H9 (cell line): Measurements from ENCODE around the gene MSI2. TPM values are rescaled to one million over a fixed set of nuclear protein-coding genes. Genes with fewer than 3 reads are reported as not detected.

Experiments
- DNase-seq: peaks from one replicate; pipeline ENCODE4 v3.0.0-alpha.2; 2017
- H2AFZ ChIP-seq: one replicate; pipeline ENCODE4 v1.6.1; 2013; ENCODE audit warnings: mild to moderate bottlenecking, low read length, control low read depth, moderate library complexity
- H2AK5ac ChIP-seq: 2 replicates; pipeline ENCODE4 v1.6.1; 2013; ENCODE audit warnings: low read length, control low read depth, mixed read lengths; ENCODE audit not compliant: insufficient read length
- H2BK120ac ChIP-seq: one replicate; pipeline ENCODE4 v1.6.1; 2013; ENCODE audit warnings: low read depth, mild to moderate bottlenecking, low read length, control low read depth, inconsistent platforms; ENCODE audit not compliant: poor library complexity, severe bottlenecking
- H2BK12ac ChIP-seq: 2 replicates; pipeline ENCODE4 v1.6.1; 2013; ENCODE audit warnings: low read length, control low read depth, mixed read lengths, low read depth; ENCODE audit not compliant: insufficient read length
- H2BK15ac ChIP-seq: 2 replicates; pipeline ENCODE4 v1.6.1; 2013; ENCODE audit warnings: low read depth, low read length, control low read depth
- H2BK20ac ChIP-seq: one replicate; pipeline ENCODE4 v1.6.1; 2013; ENCODE audit warnings: low read depth, mild to moderate bottlenecking, low read length, control low read depth, inconsistent platforms; ENCODE audit not compliant: poor library complexity, severe bottlenecking
- H2BK5ac ChIP-seq: 2 replicates; pipeline ENCODE4 v1.6.1; 2013; ENCODE audit warnings: low read length, control low read depth, mixed read lengths; ENCODE audit not compliant: insufficient read length
- H3K14ac ChIP-seq: 2 replicates; pipeline ENCODE4 v1.6.1; 2013; ENCODE audit warnings: low read length, control low read depth; ENCODE audit not compliant: insufficient read depth
- H3K18ac ChIP-seq: 2 replicates; pipeline ENCODE4 v1.6.1; 2013; ENCODE audit warnings: low read depth, mild to moderate bottlenecking, mixed read lengths, low read length, control low read depth; ENCODE audit not compliant: insufficient read length
- H3K23ac ChIP-seq: 2 replicates; pipeline ENCODE4 v1.6.1; 2013; ENCODE audit warnings: low read length, control low read depth, mixed read lengths, low read depth; ENCODE audit not compliant: insufficient read length
- H3K23me2 ChIP-seq: 2 replicates; pipeline ENCODE4 v1.6.1; 2013; ENCODE audit warnings: low read depth, mild to moderate bottlenecking, mixed read lengths, low read length, control low read depth; ENCODE audit not compliant: insufficient read length, poor library complexity, severe bottlenecking
- H3K27ac ChIP-seq: 2 replicates; pipeline ENCODE4 v1.5.1; 2013; ENCODE audit warnings: low read length, control low read depth, mixed read lengths, low read depth; ENCODE audit not compliant: insufficient read length
- H3K27me3 ChIP-seq: 2 replicates; pipeline ENCODE4 v1.6.1; 2013; ENCODE audit warnings: low read length, control low read depth, inconsistent platforms; ENCODE audit not compliant: insufficient read depth
- H3K4ac ChIP-seq: 2 replicates; pipeline ENCODE4 v1.6.1; 2013; ENCODE audit warnings: low read depth, mild to moderate bottlenecking, control low read depth, inconsistent platforms, low read length, moderate library complexity
- H3K4me1 ChIP-seq: 2 replicates; pipeline ENCODE4 v1.6.1; 2013; ENCODE audit warnings: low read length, control low read depth, inconsistent platforms; ENCODE audit not compliant: insufficient read depth
- H3K4me2 ChIP-seq: 2 replicates; pipeline ENCODE4 v1.6.1; 2013; ENCODE audit warnings: low read length, control low read depth, mixed read lengths; ENCODE audit not compliant: insufficient read length, insufficient read depth
- H3K56ac ChIP-seq: 2 replicates; pipeline ENCODE4 v1.6.1; 2013; ENCODE audit warnings: low read depth, mild to moderate bottlenecking, mixed read lengths, low read length, control low read depth; ENCODE audit not compliant: insufficient read length
- H3K79me1 ChIP-seq: 2 replicates; pipeline ENCODE4 v1.6.1; 2013; ENCODE audit warnings: low read depth, mild to moderate bottlenecking, moderate library complexity, low read length, control low read depth, inconsistent platforms; ENCODE audit not compliant: insufficient read depth, poor library complexity, severe bottlenecking
- H3K79me2 ChIP-seq: 2 replicates; pipeline ENCODE4 v1.6.1; 2013; ENCODE audit warnings: low read length, control low read depth, inconsistent platforms; ENCODE audit not compliant: insufficient read depth
- H3K9ac ChIP-seq: 2 replicates; pipeline ENCODE4 v1.6.1; 2013; ENCODE audit warnings: low read length, control low read depth, mixed read lengths; ENCODE audit not compliant: insufficient read length; ENCODE audit errors: extremely low read depth
- H3K9me3 ChIP-seq: one replicate; pipeline ENCODE4 v1.6.1; 2013; ENCODE audit warnings: low read depth, low read length, inconsistent platforms; ENCODE audit not compliant: control insufficient read depth
- H3T11ph ChIP-seq: one replicate; pipeline ENCODE4 v1.6.1; 2013; ENCODE audit warnings: mild to moderate bottlenecking, low read length, control low read depth, inconsistent platforms
- H4K20me1 ChIP-seq: one replicate; pipeline ENCODE4 v1.6.1; 2013; ENCODE audit not compliant: control insufficient read depth, insufficient read length, insufficient read depth
- H4K5ac ChIP-seq: 2 replicates; pipeline ENCODE4 v1.6.1; 2013; ENCODE audit warnings: low read depth, mild to moderate bottlenecking, mixed read lengths, low read length, control low read depth; ENCODE audit not compliant: insufficient read length
- H4K8ac ChIP-seq: replicated peaks from 2 replicates; pipeline ENCODE4 v1.6.1; 2013; ENCODE audit warnings: low read length, control low read depth, mixed read lengths, low read depth; ENCODE audit not compliant: insufficient read length
- H4K91ac ChIP-seq: 2 replicates; pipeline ENCODE4 v1.6.1; 2013; ENCODE audit warnings: low read depth, mild to moderate bottlenecking, moderate library complexity, mixed read lengths, low read length, control low read depth; ENCODE audit not compliant: insufficient read length
- H3K27ac Mint-ChIP-seq, 3 experiments: 2 replicates in 2 of 3; 3 replicates in 1 of 3; pipeline ENCODE4 v1.8.0; 2020 to 2021; ENCODE audit warnings: mixed read lengths in 3 of 3, mild to moderate bottlenecking in 1 of 3, moderate library complexity in 1 of 3
- H3K27me3 Mint-ChIP-seq: 2 replicates; pipeline ENCODE4 v1.8.0; 2021; ENCODE audit warnings: low read depth, mild to moderate bottlenecking, moderate library complexity, mixed read lengths
- H3K36me3 Mint-ChIP-seq, 3 experiments: 2 replicates in 2 of 3; 3 replicates in 1 of 3; pipeline ENCODE4 v1.8.0; 2020 to 2021; ENCODE audit warnings: low read depth in 3 of 3, mixed read lengths in 3 of 3; ENCODE audit not compliant: insufficient read depth in 1 of 3
- H3K4me1 Mint-ChIP-seq, 2 experiments: 2 replicates each; pipeline ENCODE4 v1.8.0; 2020; ENCODE audit warnings: mixed read lengths in 2 of 2
- H3K4me3 Mint-ChIP-seq, 2 experiments: 2 replicates in 1 of 2; 3 replicates in 1 of 2; pipeline ENCODE4 v1.8.0; 2020 to 2021; ENCODE audit warnings: mild to moderate bottlenecking in 2 of 2, mixed read lengths in 2 of 2, moderate library complexity in 1 of 2
- H3K9me3 Mint-ChIP-seq, 2 experiments: 2 replicates in 1 of 2; 3 replicates in 1 of 2; pipeline ENCODE4 v1.8.0; 2020; ENCODE audit warnings: mild to moderate bottlenecking in 2 of 2, mixed read lengths in 2 of 2, moderate library complexity in 1 of 2
- CTCF ChIP-seq: fragments of 200-600 bp; sonication (generic); conservative IDR thresholded peaks from 3 replicates; pipeline ENCODE4 v1.8.0; 2021; ENCODE audit warnings: antibody characterized with exemption, mild to moderate bottlenecking
- WGBS: extraction: QIAGEN DNeasy Blood & Tissue Kit; methylation state at CpG from one replicate; pipeline ENCODE4 v1.1.7; 2013; ENCODE audit warnings: missing lambda C conversion rate, low lambda C conversion rate, mixed read lengths; ENCODE audit not compliant: insufficient read length; ENCODE audit errors: extremely low coverage; 5-methylcytosine and 5-hydroxymethylcytosine counted together
- total RNA-seq: library from RNA; stranded (reverse); gene quantifications from 2 replicates; pipeline ENCODE4 v1.2.1, GENCODE V29; 2021

MSI2 gene
- total RNA-seq, 1 experiment from 2014 or later = 98.5 TPM

GRCh38 chr17:57420734-57421717 lies 164.7 kb downstream of the MSI2 start:
- Histone ChIP-seq H3K9me3 (no peaks in the 10 kb centered on the region), H3K27ac (no peak overlapping the region), H2BK15ac (no peak overlapping the region), H3K14ac (no peak overlapping the region), H3K9ac (no peak overlapping the region), H3K4ac (no peak overlapping the region), H2BK5ac (no peak overlapping the region), H3K56ac (no peak overlapping the region), H3K23me2 (no peaks in the 10 kb centered on the region), H3K27me3 (no peaks in the 10 kb centered on the region), H3K4me2 (no peak overlapping the region), H3T11ph (no peak overlapping the region), H4K91ac (no peak overlapping the region), H2BK120ac (no peak overlapping the region), H3K79me1 (no peaks in the 10 kb centered on the region), H2BK20ac (no peak overlapping the region), H4K20me1 (no peaks in the 10 kb centered on the region), H3K4me1 (peaks cover 2% of the 10 kb centered on the region; the same call in 1 of the 2 replicates), H3K18ac (no peak overlapping the region), H2AFZ (no peak overlapping the region), H3K23ac (no peak overlapping the region), H2BK12ac (no peak overlapping the region), H3K79me2 (no peaks in the 10 kb centered on the region), H2AK5ac (no peak overlapping the region), H4K8ac (no peak overlapping the region), H4K5ac (no peak overlapping the region)
- no CpG with 5 or more reads among the region's 20 CpGs for WGBS
- DNase-seq = no peak
- Mint-ChIP-seq H3K36me3 (peaks cover 6 to 11% (median 8%) of the 10 kb centered on the region in 3 experiments; a peak in 4 of 7 replicates), H3K4me1 (peaks cover 22 to 35% of the 10 kb centered on the region in 2 experiments), H3K9me3 (no peaks in the 10 kb centered on the region), H3K4me3 (no peak overlapping the region), H3K27ac (no peak overlapping the region; a peak in 2 of 7 replicates), H3K27me3 (no peaks in the 10 kb centered on the region)
- TF ChIP-seq CTCF = no peak
